ENCODE measurements around the gene IKZF4. TPM values are rescaled to one million over a fixed set of nuclear protein-coding genes. Genes with fewer than 3 reads are reported as not detected.

Gene IKZF4
- total and polyA plus RNA-seq, 10 of the 15 experiments (the other 5 are each of a cell fraction or from before 2014, with no cell fraction given): 0.74 to 5.5 (median 1.1) TPM

DNA sequence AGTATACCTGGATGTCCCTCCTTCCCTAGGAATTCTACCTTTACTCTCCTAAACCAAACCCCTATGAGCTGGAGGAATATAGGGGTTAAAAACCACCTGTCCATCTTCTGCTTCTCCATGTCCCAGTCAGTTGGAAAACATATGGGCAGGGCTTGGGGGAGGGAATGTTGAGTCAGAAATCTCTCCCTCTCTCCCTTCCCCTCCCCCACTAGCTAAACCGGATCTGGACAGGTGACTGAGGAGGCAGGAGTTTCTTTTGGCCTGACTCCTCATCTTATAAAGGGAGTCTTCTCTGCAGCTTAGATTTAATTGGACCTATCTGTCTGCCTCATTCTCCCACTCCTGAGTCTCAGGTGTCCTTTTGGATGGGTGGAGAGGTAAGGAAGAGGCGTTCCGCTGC is 65.3 kb downstream of the IKZF4 start:
- no peaks in the 10 kb centered on the region for H3K9me3 ChIP-seq (replicated peaks; ENCODE audit: control insufficient read depth, insufficient read depth, low read length)
- no peaks in the 10 kb centered on the region for H3K36me3 ChIP-seq (ENCODE audit: control insufficient read depth in 2 of 2, insufficient read depth in 2 of 2, low read length in 1 of 2)
- DNase-seq (ENCODE audit: low read depth, low spot score): no peak
- WGBS (ENCODE audit: insufficient coverage, insufficient replicate concordance, low lambda C conversion rate, missing lambda C conversion rate): 81% methylated on average over 3 of the region's 3 CpGs
- in situ Hi-C loops (cut with MboI): no loop called here
- H3K9ac ChIP-seq (ENCODE audit: control insufficient read depth, insufficient read depth, low read length): no peak overlapping the region
- H3K79me2 ChIP-seq (ENCODE audit: control insufficient read depth, insufficient read depth, low read length): no peaks in the 10 kb centered on the region
- no peaks in the 10 kb centered on the region for H4K20me1 ChIP-seq (ENCODE audit: control insufficient read depth, insufficient read depth)
- no peak overlapping the region for H3K4me3 ChIP-seq
- H2AFZ ChIP-seq (ENCODE audit: control insufficient read depth, low read depth, low read length): no peak overlapping the region
- POLR2A ChIA-PET: interaction anchor here (0.9 kb wide), 1 partner anchor 352 kb away, joined by 3 read pairs; no protein-coding TSS in a partner anchor
- H3K27ac ChIP-seq (ENCODE audit: control insufficient read depth, insufficient read depth): no peak overlapping the region
- CTCF ChIA-PET: interaction anchor here (0.5 to 2.0 kb wide), 6 partner anchors 18 to 104 kb away, joined by 3 to 6 read pairs (median 4); partner anchors contain the start of gene SMARCC2
- no TSS peak for BruUV-seq (replicated peaks)
- peaks cover 3 to 4% of the 10 kb centered on the region in 2 experiments; a peak in 3 of 4 replicates for H3K27me3 ChIP-seq (replicated peaks in 1 of 2; ENCODE audit: control insufficient read depth in 2 of 2, insufficient read depth in 2 of 2, low read length in 1 of 2)
- H3K4me1 ChIP-seq (ENCODE audit: control insufficient read depth, insufficient read depth, low read length): no peaks in the 10 kb centered on the region
- no peak overlapping the region for H3K4me2 ChIP-seq (ENCODE audit: control insufficient read depth, insufficient read depth)
- intact Hi-C loops (cut with micrococcal nuclease; ENCODE audit: unreplicated experiment): no loop called here
- no peak for ATAC-seq
- FAIRE-seq: no peak
- SMC1A ChIA-PET (ENCODE audit: uncharacterized antibody, unreplicated experiment): no interaction called here
- RAD21 ChIA-PET (ENCODE audit: unreplicated experiment): interaction anchor here (1.0 kb wide), 1 partner anchor 33 kb away, joined by 3 read pairs; no protein-coding TSS in a partner anchor
- TF ChIP-seq IKZF1 (conservative IDR thresholded peaks at IDR 0.05) (no peak), TCF3 (IDR thresholded peaks at IDR 0.05; ENCODE audit: borderline replicate concordance, insufficient read depth, low read depth, low read length) (no peak), DPF2 (IDR thresholded peaks at IDR 0.05) (no peak), RUNX3 (IDR thresholded peaks at IDR 0.05; ENCODE audit: low read length) (no peak), MTA3 (IDR thresholded peaks at IDR 0.05; ENCODE audit: borderline replicate concordance, low read length) (no peak), MYB (IDR thresholded peaks at IDR 0.05; ENCODE audit: borderline replicate concordance, low read depth, low read length) (no peak), TARDBP (IDR thresholded peaks at IDR 0.05; ENCODE audit: borderline replicate concordance) (no peak), MEF2A (IDR thresholded peaks at IDR 0.05; ENCODE audit: insufficient read depth, low read depth, low read length) (no peak), KAT2A (conservative IDR thresholded peaks at IDR 0.05; ENCODE audit: control insufficient read depth, low read depth, low read length) (no peak), HCFC1 (IDR thresholded peaks at IDR 0.05; ENCODE audit: low read length) (no peak), CBX3 (IDR thresholded peaks at IDR 0.05; ENCODE audit: borderline replicate concordance, low read depth) (no peak)
- TF ChIP-seq, protein P1, sequence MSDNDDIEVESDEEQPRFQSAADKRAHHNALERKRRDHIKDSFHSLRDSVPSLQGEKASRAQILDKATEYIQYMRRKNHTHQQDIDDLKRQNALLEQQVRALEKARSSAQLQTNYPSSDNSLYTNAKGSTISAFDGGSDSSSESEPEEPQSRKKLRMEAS (IDR thresholded peaks at IDR 0.05; ENCODE audit: low read depth, low read length): no peak
- TF ChIP-seq, protein P2, sequence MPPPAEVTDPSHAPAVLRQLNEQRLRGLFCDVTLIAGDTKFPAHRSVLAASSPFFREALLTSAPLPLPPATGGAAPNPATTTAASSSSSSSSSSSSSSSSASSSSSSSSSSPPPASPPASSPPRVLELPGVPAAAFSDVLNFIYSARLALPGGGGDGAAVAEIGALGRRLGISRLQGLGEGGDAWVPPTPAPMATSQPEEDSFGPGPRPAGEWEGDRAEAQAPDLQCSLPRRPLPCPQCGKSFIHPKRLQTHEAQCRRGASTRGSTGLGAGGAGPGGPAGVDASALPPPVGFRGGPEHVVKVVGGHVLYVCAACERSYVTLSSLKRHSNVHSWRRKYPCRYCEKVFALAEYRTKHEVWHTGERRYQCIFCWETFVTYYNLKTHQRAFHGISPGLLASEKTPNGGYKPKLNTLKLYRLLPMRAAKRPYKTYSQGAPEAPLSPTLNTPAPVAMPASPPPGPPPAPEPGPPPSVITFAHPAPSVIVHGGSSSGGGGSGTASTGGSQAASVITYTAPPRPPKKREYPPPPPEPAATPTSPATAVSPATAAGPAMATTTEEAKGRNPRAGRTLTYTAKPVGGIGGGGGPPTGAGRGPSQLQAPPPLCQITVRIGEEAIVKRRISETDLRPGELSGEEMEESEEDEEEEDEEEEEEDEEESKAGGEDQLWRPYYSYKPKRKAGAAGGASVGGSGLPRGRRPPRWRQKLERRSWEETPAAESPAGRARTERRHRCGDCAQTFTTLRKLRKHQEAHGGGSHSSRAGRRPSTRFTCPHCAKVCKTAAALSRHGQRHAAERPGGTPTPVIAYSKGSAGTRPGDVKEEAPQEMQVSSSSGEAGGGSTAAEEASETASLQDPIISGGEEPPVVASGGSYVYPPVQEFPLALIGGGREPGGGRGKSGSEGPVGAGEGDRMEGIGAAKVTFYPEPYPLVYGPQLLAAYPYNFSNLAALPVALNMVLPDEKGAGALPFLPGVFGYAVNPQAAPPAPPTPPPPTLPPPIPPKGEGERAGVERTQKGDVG (CRISPR knock-in tag; IDR thresholded peaks at IDR 0.05): no peak
- TF ChIP-seq, protein P3, sequence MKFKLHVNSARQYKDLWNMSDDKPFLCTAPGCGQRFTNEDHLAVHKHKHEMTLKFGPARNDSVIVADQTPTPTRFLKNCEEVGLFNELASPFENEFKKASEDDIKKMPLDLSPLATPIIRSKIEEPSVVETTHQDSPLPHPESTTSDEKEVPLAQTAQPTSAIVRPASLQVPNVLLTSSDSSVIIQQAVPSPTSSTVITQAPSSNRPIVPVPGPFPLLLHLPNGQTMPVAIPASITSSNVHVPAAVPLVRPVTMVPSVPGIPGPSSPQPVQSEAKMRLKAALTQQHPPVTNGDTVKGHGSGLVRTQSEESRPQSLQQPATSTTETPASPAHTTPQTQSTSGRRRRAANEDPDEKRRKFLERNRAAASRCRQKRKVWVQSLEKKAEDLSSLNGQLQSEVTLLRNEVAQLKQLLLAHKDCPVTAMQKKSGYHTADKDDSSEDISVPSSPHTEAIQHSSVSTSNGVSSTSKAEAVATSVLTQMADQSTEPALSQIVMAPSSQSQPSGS (IDR thresholded peaks at IDR 0.05; ENCODE audit: low read length): no peak
- TF ChIP-seq, protein P4, sequence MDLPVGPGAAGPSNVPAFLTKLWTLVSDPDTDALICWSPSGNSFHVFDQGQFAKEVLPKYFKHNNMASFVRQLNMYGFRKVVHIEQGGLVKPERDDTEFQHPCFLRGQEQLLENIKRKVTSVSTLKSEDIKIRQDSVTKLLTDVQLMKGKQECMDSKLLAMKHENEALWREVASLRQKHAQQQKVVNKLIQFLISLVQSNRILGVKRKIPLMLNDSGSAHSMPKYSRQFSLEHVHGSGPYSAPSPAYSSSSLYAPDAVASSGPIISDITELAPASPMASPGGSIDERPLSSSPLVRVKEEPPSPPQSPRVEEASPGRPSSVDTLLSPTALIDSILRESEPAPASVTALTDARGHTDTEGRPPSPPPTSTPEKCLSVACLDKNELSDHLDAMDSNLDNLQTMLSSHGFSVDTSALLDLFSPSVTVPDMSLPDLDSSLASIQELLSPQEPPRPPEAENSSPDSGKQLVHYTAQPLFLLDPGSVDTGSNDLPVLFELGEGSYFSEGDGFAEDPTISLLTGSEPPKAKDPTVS (IDR thresholded peaks at IDR 0.05; ENCODE audit: low read depth, low read length): no peak
- TF ChIP-seq, protein P5, sequence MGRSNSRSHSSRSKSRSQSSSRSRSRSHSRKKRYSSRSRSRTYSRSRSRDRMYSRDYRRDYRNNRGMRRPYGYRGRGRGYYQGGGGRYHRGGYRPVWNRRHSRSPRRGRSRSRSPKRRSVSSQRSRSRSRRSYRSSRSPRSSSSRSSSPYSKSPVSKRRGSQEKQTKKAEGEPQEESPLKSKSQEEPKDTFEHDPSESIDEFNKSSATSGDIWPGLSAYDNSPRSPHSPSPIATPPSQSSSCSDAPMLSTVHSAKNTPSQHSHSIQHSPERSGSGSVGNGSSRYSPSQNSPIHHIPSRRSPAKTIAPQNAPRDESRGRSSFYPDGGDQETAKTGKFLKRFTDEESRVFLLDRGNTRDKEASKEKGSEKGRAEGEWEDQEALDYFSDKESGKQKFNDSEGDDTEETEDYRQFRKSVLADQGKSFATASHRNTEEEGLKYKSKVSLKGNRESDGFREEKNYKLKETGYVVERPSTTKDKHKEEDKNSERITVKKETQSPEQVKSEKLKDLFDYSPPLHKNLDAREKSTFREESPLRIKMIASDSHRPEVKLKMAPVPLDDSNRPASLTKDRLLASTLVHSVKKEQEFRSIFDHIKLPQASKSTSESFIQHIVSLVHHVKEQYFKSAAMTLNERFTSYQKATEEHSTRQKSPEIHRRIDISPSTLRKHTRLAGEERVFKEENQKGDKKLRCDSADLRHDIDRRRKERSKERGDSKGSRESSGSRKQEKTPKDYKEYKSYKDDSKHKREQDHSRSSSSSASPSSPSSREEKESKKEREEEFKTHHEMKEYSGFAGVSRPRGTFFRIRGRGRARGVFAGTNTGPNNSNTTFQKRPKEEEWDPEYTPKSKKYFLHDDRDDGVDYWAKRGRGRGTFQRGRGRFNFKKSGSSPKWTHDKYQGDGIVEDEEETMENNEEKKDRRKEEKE (IDR thresholded peaks at IDR 0.05): no peak

All from GM12878 (cell line).